Skin epidermis (tissue), 12 donors: ENCODE results near the gene NFKB1.

Experiments
- H3K27ac ChIP-seq, 21 experiments: fragments of 200-600 bp; sonication (generic) in 11 of 21; one replicate each; pipeline ENCODE4 v1.5.0; 2020; ENCODE audit warnings: mild to moderate bottlenecking in 3 of 21, inconsistent platforms in 2 of 21, moderate library complexity in 2 of 21
- H3K4me3 ChIP-seq, 7 experiments: fragments of 200-600 bp; sonication (generic) in 2 of 7; one replicate each; pipeline ENCODE4 v1.5.0; 2020; ENCODE audit warnings: inconsistent platforms in 2 of 7, mild to moderate bottlenecking in 2 of 7, moderate library complexity in 1 of 7

NFKB1 gene

GRCh38 chr4:102641793-102642192 lies 140.6 kb downstream of the NFKB1 start:
- H3K27ac ChIP-seq: peak overlapping the region in 1 of 21 experiments; percentile 38
- no peak overlapping the region for H3K4me3 ChIP-seq

- no peak overlapping the region for H3K4me3 ChIP-seq
- H3K27ac ChIP-seq: peak overlapping the region in 3 of 21 experiments; percentile 15 to 38 (median 18)
Measured at GRCh38 chr4:102642631-102643298, 141.6 kb downstream of the NFKB1 start.

GRCh38 chr4:102647117-102647516 lies 146.0 kb downstream of the NFKB1 start:
- Histone ChIP-seq H3K27ac (no peak overlapping the region), H3K4me3 (no peak overlapping the region)

GRCh38 chr4:102657206-102657605 lies 156.0 kb downstream of the NFKB1 start:
- Histone ChIP-seq H3K27ac (no peak overlapping the region), H3K4me3 (no peak overlapping the region)

- Histone ChIP-seq H3K4me3 (no peak overlapping the region), H3K27ac (no peak overlapping the region)
Measured at GRCh38 chr4:102663073-102663472, 161.9 kb downstream of the NFKB1 start.

GRCh38 chr4:102665527-102665926 lies 164.4 kb downstream of the NFKB1 start:
- Histone ChIP-seq H3K4me3 (no peak overlapping the region), H3K27ac (no peak overlapping the region)
